ENCODE data around the gene PSORS1C2. TPM values are rescaled to one million over a fixed set of nuclear protein-coding genes. Genes with fewer than 3 reads are reported as not detected.

PSORS1C2 gene
- total RNA-seq, 4 donors from 2014 or later = not detected

DNA sequence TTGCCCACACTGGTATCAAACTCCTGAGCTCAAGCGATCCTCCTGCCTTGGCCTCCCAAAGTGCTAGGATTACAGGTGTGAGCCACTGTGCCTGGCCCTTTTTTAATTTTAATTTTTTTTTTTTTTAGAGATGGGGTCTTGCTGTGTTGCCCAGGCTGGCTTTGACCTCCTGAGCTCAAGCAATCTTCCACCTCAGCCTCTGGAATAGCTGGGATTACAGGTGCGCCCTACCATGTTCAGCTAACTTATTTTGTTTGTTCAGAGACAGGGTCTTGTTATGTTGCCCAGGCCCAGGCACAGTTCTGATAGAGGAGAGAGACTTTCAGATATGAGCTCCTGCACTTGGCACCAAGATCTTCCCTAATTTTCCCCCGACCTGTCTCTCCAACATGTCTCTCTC is 8.1 kb downstream of the PSORS1C2 start:
- Histone ChIP-seq H3K4me1 (peaks cover 2 to 10% (median 6%) of the 10 kb centered on the region in 4 donors), H3K27me3 (no peaks in the 10 kb centered on the region), H3K9me3 (no peaks in the 10 kb centered on the region), H3K27ac (replicated peaks in 1 of 4) (no peak overlapping the region), H3K4me3 (no peak overlapping the region), H3K36me3 (no peaks in the 10 kb centered on the region)
- intact Hi-C loops (cut with DNase I) = no loop called here
- WGBS = 92% methylated on average over 3 of the region's 3 CpGs
- TF ChIP-seq, protein P1, sequence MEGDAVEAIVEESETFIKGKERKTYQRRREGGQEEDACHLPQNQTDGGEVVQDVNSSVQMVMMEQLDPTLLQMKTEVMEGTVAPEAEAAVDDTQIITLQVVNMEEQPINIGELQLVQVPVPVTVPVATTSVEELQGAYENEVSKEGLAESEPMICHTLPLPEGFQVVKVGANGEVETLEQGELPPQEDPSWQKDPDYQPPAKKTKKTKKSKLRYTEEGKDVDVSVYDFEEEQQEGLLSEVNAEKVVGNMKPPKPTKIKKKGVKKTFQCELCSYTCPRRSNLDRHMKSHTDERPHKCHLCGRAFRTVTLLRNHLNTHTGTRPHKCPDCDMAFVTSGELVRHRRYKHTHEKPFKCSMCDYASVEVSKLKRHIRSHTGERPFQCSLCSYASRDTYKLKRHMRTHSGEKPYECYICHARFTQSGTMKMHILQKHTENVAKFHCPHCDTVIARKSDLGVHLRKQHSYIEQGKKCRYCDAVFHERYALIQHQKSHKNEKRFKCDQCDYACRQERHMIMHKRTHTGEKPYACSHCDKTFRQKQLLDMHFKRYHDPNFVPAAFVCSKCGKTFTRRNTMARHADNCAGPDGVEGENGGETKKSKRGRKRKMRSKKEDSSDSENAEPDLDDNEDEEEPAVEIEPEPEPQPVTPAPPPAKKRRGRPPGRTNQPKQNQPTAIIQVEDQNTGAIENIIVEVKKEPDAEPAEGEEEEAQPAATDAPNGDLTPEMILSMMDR (IDR thresholded peaks at IDR 0.05) = no peak
- TF ChIP-seq POLR2AphosphoS5 (IDR thresholded peaks at IDR 0.05) (no peak), EP300 (IDR thresholded peaks at IDR 0.05) (no peak), POLR2A (IDR thresholded peaks at IDR 0.05; ENCODE audit: low read depth) (no peak)
- no peak for DNase-seq (ENCODE audit: extremely low spot score)

DNA sequence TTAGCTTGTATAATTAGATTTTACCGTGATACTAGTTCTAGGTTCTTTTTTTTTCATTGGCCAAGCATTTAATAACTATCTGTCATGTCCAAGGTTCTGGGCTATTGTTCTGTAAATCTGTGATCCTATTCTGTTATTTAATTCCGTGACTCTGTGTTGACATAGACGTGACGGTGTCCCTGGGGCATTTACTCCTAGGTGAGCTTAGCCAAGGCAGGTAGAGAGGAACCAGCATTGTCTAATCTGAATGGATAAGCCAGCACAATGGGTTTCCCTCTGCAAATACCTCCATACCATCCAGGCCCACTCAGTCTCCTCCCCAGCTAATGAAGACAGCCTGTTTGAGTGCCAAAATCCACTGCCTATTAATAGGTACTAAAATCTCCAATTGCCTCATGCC is 9.7 kb downstream of the PSORS1C2 start:
- TF ChIP-seq POLR2A (IDR thresholded peaks at IDR 0.05; ENCODE audit: low read depth) (no peak), EP300 (IDR thresholded peaks at IDR 0.05) (no peak)
- TF ChIP-seq, protein P1 (IDR thresholded peaks at IDR 0.05) = no peak
- Histone ChIP-seq H3K4me1 (peaks cover 3 to 26% (median 15%) of the 10 kb centered on the region in 4 donors), H3K4me3 (no peak overlapping the region), H3K36me3 (no peaks in the 10 kb centered on the region), H3K27me3 (no peaks in the 10 kb centered on the region), H3K27ac (replicated peaks in 1 of 4) (no peak overlapping the region), H3K9me3 (no peaks in the 10 kb centered on the region)
- 73% methylated on average over 4 of the region's 4 CpGs for WGBS
- no peak for DNase-seq (ENCODE audit: extremely low spot score)
- intact Hi-C loops (cut with DNase I) = no loop called here

DNA sequence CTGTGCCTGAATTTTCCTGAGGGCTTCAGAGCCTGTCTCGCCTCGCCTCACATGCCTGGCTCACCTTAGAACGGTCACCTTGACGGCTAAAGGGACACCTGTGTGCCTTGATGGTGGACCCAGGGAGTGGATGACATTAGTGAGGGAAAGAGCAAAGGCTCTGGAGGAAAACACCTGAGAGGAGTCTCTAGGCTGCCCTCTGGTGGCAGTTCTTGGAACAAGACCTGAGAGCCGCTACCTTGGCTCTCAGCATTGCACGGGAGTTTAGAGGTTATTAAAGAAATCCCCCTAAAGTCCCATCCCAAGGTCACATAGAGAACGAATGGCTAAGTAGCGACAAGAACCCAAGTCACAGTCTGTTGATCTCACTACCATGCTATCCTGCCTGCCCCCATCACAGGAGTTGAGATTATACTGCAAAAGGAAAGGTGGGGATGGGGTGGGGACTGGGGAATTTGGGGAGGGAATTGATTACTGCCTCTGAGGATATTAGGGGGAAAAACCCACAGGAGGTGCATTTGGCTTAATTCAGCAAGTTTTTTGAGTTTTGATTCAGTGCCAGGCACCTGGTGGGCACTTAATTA is 10.7 kb downstream of the PSORS1C2 start:
- intact Hi-C loops (cut with DNase I) = no loop called here
- no peak overlapping the region for H3K27ac ChIP-seq (replicated peaks in 1 of 4)
- no peak for DNase-seq (ENCODE audit: extremely low spot score)
- H3K9me3 ChIP-seq = no peaks in the 10 kb centered on the region
- H3K36me3 ChIP-seq = no peaks in the 10 kb centered on the region
- no peak overlapping the region for H3K4me3 ChIP-seq
- H3K4me1 ChIP-seq = peaks cover 6 to 34% (median 19%) of the 10 kb centered on the region in 4 donors
- WGBS = 11% methylated on average over 8 of the region's 8 CpGs
- TF ChIP-seq, protein P1 (IDR thresholded peaks at IDR 0.05) = peak; percentile 72 to 91 (median 78)
- no peak for TF ChIP-seq POLR2A (IDR thresholded peaks at IDR 0.05; ENCODE audit: low read depth)
- H3K27me3 ChIP-seq = no peaks in the 10 kb centered on the region

GRCh38 chr6:31126396-31127175 is 12.3 kb downstream of the PSORS1C2 start:
- Histone ChIP-seq H3K27me3 (no peaks in the 10 kb centered on the region), H3K4me1 (peaks cover 22 to 50% (median 29%) of the 10 kb centered on the region in 4 donors), H3K9me3 (no peaks in the 10 kb centered on the region), H3K4me3 (no peak overlapping the region), H3K36me3 (no peaks in the 10 kb centered on the region), H3K27ac (replicated peaks in 1 of 4) (no peak overlapping the region)
- intact Hi-C loops (cut with DNase I) = no loop called here
- TF ChIP-seq, protein P1 (IDR thresholded peaks at IDR 0.05) = no peak
- no peak for TF ChIP-seq EP300 (IDR thresholded peaks at IDR 0.05)
- no peak for TF ChIP-seq POLR2A (IDR thresholded peaks at IDR 0.05; ENCODE audit: low read depth)
- no peak for TF ChIP-seq POLR2AphosphoS5 (IDR thresholded peaks at IDR 0.05)
- 76% methylated on average over 16 of the region's 16 CpGs for WGBS
- no peak for DNase-seq (ENCODE audit: extremely low spot score)

Data from esophagus muscularis mucosa (tissue), 4 donors.